ENCODE measurements around the gene PLA2G10.
"Not testable (repeated sequence)": the region's sequence is repeated elsewhere in the genome, so short reads cannot be mapped to it uniquely, and the experiment has no call there.

Gene PLA2G10

GRCh38 chr16:14667347-14668266 lies 26.5 kb downstream of the PLA2G10 start:
- DNase-seq (ENCODE audit: low read depth) = no peak

- no peak for DNase-seq (ENCODE audit: low read depth)
Measured at GRCh38 chr16:14658063-14658462, 36.0 kb downstream of the PLA2G10 start.

DNA sequence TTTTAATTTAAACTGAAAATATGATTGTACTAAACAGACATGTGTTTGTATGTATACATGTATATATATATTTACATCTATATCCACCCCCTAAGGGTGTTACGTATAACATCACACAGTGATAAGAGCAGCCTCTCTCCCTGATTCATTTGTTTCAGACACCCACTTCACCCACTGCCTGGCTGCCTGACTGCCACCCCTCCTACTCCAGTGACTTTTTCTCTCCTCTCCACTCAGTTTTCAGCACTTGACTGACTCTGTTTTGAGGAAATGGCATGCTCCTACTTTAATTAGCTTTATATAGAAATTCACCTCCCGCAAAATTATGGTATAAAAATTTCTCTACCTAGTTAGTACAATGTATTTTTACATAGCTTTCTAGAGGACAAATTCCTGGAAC lies 41.4 kb downstream of the PLA2G10 start:
- no peak for DNase-seq (ENCODE audit: low read depth)

DNA sequence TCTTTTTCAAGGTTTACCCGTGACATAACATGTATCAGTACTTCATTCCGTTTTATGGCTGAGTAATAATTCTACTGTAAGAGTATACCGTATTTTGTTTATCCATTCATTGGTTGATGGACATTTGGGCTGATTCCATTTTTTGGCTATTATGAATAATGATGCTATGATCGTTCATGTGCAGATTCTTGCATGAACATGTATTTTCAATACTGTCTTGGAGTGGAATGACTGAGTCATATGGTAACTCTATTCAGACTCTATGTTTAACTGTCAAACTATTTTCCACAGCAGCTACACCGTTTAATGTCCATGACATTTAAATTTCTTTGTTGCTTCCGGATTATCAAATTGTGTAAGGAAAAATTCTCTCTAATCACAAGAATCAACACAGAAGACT lies 43.5 kb downstream of the PLA2G10 start:
- DNase-seq (ENCODE audit: low read depth) = no peak

- DNase-seq (ENCODE audit: low read depth) = no peak
Measured at GRCh38 chr16:14649816-14650215, 44.3 kb downstream of the PLA2G10 start.

- DNase-seq (ENCODE audit: low read depth) = no peak
Measured at GRCh38 chr16:14641926-14642325, 52.2 kb downstream of the PLA2G10 start.

DNA sequence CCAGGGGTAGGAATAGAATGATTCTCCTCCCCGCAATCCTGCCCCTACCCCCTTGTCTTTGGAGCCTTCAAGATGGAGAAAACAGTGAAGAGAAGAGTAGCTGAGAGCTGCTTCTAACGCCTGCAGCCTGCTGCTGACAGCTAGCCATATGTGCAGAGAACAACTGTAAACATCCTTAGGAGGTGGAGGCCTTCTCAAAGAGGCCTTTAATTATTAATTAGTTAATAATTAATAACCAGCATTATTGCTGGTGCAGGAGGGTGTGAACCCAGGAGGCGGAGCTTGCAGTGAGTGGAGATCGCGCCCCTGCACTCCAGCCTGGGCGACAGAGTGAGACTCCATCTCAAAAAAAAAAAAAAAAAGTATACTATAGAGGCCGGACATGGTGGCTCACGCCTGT lies 52.9 kb downstream of the PLA2G10 start:
- DNase-seq (ENCODE audit: low read depth) = no peak

GRCh38 chr16:14640538-14640937 lies 53.6 kb downstream of the PLA2G10 start:
- no peak for DNase-seq (ENCODE audit: low read depth)

DNA sequence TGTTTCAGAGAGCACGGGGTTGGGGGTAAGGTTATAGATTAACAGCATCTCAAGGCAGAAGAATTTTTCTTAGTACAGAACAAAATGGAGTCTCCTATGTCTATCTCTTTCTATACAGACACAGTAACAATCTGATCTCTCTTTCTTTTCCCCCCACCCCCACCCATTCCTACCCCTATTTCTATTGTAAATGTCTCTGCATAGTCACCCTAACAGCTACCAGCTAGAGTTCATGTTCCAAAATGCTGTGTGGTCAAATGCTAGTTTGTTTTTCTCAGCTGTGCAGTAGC lies 57.2 kb downstream of the PLA2G10 start:
- not testable (repeated sequence) for DNase-seq (ENCODE audit: low read depth)

GRCh38 chr16:14636179-14636950 lies 57.7 kb downstream of the PLA2G10 start:
- DNase-seq (ENCODE audit: low read depth) = not testable (repeated sequence)

DNA sequence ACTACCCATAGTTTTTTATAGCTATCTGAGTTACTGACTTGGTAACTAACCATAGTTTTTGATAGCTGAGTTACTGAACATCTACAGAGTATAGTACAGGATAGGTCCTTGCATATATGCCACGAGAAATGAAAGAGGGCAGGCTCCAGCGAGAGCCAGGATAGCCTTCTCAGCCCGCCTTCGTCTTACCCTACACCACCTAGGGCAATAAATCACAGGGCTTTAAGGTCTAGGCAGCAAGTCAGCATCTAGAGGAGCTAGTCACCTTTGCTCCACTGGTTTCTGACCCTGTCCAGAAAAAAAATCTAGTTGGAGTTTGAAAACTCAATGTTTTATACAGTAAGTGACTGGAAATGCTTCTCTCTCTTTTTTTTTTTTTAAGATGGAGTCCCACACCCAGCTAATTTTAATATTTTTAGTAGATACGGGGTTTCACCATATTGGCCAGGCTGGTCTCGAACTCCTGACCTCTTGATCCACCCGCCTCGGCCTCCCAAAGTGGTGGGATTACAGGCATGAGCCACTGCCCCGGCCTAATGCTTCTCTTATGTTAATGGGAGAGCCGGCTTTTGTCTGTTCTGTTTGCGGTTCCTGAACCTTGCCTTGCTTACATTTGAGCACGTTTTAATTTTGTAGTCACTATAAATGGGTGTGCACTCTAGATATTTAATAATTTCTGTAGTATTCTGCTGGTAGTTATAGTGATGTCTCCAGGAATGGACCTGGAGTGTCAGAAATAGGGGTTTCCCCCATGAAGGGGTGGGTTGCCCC lies 58.5 kb downstream of the PLA2G10 start:
- DNase-seq (ENCODE audit: low read depth) = no peak

- DNase-seq (ENCODE audit: low read depth) = no peak
Measured at GRCh38 chr16:14634389-14634725, 59.8 kb downstream of the PLA2G10 start.

GRCh38 chr16:14632693-14633569 lies 61.2 kb downstream of the PLA2G10 start, which contains the start of gene BFAR:
Gene BFAR, plus strand, starts transcription at chr16:14632951. Its CDS starts 11,396 bp downstream, at chr16:14644347.
- DNase-seq (ENCODE audit: low read depth) = peak; percentile 79

GRCh38 chr16:14630620-14631330 lies 63.3 kb downstream of the PLA2G10 start:
- DNase-seq (ENCODE audit: low read depth) = not testable (repeated sequence)

GRCh38 chr16:14629919-14630619 lies 64.0 kb downstream of the PLA2G10 start, which contains the start of gene PARN:
Gene PARN, minus strand, starts transcription at chr16:14630260. Its CDS starts 135 bp downstream, at chr16:14630125.
- peak; percentile 79 for DNase-seq (ENCODE audit: low read depth)

DNA sequence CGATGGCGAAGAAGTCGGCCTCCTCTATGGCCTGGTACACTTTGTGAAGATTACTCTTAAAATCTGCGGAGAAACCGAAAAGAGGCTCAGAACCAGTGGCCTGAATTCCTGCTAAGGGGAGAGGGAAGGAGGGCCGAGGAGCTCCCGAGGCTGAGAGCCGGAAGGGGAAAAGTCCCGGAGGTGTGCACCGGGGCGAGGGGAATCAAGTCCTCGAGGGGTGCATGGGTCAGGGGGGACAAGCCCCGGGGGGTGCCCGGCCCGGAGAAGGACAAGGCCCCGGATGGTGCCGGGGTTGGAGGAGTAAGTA lies 64.5 kb downstream of the PLA2G10 start:
- no peak for DNase-seq (ENCODE audit: low read depth)

- DNase-seq (ENCODE audit: low read depth) = no peak
Measured at GRCh38 chr16:14628806-14629611, 65.1 kb downstream of the PLA2G10 start.

DNA sequence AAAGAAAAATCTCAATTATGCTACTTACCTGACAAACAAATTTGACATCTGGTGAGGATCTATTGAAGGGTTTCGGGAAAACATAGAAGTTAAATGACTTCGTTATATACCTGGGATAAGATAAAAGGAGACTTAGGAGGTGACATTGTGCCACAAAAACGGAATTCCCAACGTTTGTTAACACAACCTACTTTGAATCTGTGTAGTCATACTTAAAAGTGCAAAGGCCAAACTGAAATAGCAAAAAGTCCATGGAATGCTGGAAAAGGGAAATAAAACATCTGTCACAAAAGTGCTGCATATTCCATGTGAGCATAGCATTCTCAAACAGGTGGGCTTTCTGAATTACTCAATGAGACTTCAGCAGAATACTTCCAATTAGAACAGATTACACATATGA lies 67.0 kb downstream of the PLA2G10 start:
- no peak for DNase-seq (ENCODE audit: low read depth)

All from GM04503 (cell line).